Measurements from ENCODE around the gene SLU7.

DNA sequence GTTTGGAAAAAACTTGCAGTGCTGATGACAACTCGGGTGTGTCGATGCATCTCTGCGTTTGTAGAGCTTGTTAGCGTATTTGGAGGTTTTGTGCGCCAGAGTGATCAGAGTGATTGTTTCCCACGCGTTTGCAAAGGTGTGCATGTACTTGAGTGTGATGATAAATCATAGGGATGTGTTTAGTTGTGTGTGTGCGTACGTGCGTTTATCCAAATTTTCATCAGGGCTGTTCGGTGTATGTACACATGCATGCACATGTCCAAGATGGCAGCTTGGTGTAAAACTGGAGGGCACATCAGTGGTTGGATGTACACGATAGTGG is 48.2 kb downstream of the SLU7 start:
- TF ChIP-seq, protein P1, sequence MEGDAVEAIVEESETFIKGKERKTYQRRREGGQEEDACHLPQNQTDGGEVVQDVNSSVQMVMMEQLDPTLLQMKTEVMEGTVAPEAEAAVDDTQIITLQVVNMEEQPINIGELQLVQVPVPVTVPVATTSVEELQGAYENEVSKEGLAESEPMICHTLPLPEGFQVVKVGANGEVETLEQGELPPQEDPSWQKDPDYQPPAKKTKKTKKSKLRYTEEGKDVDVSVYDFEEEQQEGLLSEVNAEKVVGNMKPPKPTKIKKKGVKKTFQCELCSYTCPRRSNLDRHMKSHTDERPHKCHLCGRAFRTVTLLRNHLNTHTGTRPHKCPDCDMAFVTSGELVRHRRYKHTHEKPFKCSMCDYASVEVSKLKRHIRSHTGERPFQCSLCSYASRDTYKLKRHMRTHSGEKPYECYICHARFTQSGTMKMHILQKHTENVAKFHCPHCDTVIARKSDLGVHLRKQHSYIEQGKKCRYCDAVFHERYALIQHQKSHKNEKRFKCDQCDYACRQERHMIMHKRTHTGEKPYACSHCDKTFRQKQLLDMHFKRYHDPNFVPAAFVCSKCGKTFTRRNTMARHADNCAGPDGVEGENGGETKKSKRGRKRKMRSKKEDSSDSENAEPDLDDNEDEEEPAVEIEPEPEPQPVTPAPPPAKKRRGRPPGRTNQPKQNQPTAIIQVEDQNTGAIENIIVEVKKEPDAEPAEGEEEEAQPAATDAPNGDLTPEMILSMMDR (IDR thresholded peaks at IDR 0.05), result no peak
- TF ChIP-seq POLR2A (IDR thresholded peaks at IDR 0.05) (no peak), POLR2AphosphoS5 (IDR thresholded peaks at IDR 0.05) (no peak), EP300 (IDR thresholded peaks at IDR 0.05) (no peak)
